Measurements from ENCODE around the gene CXCR5.

CXCR5 gene

GRCh38 chr11:118899706-118900360, 16.1 kb downstream of the CXCR5 start:
- no peak for DNase-seq

DNA sequence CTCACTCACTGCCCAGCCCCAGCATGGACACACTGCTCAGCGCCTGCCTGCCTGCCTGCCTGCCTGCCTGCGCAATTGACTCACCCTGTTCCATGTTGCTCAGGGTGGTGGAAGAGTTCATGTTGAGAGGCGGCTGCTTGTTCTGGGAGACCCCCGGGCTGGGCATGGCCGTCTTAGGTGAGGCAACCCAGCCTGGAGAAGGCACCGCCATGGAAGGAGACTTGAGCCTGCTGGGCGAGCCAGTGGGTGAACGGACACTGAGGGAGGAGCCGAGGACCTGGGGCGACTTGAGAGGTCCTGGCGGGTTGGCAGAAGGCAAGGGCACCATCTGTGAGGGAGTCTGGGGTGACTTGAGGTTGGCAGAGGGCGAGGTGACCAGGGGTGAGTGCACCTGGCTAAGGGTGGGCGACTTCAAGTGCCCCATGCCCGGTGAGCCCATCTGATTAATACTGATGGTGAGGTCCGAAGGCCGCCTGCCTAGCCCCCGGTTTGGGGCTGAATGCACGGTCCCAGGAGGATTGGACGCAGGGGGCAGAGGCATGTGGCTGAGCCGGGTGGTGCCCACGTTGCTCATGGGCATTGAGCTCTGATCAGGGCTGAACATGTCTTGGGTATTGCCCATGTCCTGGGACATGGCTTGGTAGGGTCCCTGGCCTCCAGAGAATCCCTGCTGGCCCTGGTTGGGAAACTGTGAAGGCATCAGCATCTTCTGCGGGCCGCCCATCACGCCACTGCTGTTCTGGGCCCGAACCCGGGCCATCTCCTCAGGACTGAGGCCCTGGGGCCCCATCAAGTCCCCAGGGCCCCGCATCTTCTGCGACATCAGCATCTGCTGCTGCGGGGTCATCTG, 17.1 kb downstream of the CXCR5 start:
- DNase-seq = no peak

DNA sequence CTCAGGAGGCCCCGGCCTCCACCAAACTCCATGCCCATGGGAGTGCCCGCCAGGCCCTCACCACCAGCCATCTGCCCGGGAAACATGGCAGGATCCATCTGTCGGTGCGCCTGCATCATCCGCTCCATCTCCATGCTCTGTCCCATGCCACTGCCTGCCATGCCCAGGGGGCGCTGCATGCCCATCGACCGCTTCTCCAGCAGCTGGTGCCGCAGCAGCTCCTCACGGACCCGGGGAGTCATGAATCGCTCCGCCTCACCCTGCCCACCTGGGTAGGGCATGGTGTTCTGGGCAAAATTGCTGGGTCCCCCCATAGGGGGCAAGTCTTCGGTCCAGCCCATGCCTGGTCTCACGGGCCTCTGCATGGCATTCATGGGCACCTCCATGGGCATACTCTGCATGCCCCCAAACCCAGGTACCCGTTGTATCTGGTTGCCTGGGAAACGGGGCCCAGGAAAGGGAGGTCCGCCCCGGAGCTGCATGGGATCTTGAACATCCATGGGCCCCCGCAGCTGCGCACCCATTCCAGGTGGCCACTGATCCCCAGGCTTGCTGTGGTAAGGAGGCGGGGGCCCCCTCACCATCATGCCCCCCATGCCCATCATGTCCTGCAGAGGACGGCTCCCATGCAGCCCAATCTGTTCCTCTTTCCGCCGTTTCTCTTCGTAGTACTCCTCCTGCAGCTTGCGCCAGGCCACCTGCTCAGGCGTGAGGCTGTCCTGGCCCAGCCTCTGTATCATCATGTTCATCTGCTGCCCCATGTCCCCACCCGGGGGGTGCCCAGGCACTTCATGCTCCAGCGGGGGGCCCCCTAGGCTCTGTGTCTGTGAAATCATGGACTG, 18.0 kb downstream of the CXCR5 start:
- DNase-seq = no peak

GRCh38 chr11:118902336-118903203, 18.9 kb downstream of the CXCR5 start:
- no peak for DNase-seq

GRCh38 chr11:118903204-118904015, 19.7 kb downstream of the CXCR5 start:
- no peak for DNase-seq

DNA sequence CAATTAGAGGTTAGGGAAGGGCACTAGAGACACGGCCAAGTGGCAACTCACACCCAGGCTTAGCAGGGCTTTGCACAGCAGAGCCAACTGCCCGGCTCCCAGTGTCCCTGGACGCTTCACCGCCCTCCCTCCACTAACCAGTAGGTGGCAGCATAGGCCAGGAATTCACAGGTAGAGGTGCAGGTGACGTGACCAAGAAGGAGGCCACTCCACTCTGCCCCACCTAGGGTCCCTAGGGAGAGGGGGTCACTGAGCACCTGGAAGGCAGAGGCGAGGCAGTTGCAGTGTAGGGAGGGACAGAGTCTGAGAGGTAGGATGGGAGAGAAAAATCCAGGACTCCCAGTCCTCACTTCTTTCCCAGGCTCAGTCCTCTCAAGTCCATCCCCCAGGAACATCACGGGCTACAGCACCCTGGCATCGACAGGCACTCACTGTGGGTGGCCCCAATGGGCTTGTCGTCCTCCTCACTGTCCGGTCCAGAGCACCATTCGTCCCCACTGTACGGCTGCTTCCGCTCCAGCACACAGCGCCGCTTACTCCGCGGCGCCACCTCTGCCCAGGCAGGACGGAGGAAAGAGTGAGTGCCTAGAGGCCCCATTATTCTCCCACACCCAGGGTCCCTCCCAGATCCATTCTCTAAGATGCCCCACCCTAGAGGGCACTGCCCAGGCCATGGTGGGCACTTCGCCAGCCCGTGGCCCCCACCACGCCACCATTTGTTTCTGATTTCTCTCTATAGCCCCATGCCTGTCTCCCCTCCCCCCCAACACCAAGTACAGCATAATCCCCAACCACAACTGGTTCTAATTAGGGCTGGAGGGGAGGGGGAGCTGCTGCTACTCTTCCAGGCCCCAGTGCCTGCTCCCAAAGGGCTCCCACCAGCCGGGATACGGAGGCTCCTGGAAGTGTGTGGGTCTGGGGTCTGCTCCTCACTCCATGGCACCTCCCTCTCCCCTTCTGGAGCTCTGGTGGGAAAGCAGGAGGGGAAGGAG, 23.7 kb downstream of the CXCR5 start:
- peak; percentile 74 for DNase-seq

GRCh38 chr11:118908264-118908663, 24.6 kb downstream of the CXCR5 start:
- DNase-seq = no peak

DNA sequence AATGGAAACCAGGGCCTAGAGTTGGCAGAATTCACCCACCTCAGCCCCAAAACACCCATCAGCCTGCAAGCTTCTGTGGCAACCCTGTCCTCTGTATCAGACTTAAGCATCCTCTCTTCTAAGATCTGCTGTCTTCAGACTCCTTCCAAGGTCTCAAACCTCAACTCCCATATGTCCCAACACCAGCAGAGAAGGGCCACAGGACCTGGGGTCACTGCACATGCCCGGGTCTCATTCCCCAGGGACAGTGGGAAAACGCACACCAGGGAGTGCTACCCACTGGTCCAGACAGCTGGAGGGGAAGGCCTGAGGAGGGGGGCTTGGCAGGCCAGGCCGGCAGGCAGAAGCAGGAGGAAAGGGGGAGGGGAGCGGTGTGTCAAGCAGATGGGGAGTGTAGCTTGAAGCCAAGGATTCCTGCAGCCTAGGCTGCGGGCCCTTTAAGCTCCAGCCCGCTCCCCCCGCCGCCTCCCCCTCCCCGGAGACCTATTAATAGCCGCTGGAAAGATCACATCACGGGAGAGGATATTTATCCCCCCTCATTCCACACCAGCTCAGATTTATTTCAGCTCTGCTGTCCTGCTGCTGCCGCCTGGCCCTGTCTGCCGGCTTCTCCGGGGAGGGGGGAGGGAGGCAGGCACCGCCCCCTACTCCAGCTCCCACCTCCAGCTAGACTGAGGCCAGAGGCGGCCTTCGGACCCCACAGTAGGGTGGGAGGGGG, 25.4 kb downstream of the CXCR5 start:
- DNase-seq = peak; percentile 85

DNA sequence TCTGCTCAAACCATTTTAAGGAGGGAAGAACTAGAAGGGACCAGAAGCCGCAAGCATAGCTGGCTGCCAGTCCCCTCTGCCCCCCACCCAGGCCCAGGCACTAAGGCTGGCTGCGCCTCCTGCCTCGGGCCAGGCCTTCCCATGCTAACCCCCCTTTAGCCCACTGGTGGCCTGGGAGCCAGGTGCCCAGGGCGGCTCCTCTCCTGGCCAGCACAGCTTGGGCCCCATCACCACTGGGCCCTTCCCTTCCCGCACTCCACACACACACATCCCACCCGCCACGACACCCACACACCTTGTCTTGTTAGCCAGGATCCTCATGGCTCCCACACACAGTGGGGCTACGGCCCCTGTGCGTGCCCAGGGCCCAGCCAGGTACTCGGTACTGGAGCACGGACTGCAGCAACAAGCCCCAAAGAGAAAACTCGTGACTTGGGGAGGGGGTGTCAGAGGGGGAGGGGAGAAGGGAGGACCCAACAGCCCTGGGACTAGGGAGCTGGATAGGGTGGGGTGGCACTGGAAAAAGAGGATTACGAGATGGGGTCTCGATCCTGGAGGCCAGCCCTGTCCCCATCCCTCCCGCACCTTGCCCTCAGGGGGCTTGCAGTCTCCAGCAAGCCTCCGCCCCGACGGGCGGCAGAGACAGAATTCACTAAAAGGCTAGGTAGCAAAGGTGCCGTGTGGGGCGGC, 26.1 kb downstream of the CXCR5 start:
- DNase-seq = no peak

- peak; percentile 92 for DNase-seq
These were observed 26.8 kb downstream of the CXCR5 start for GRCh38 chr11:118910309-118911112.

- DNase-seq = peak; percentile 77
These were observed 27.6 kb downstream of the CXCR5 start for GRCh38 chr11:118911113-118911879.

DNA sequence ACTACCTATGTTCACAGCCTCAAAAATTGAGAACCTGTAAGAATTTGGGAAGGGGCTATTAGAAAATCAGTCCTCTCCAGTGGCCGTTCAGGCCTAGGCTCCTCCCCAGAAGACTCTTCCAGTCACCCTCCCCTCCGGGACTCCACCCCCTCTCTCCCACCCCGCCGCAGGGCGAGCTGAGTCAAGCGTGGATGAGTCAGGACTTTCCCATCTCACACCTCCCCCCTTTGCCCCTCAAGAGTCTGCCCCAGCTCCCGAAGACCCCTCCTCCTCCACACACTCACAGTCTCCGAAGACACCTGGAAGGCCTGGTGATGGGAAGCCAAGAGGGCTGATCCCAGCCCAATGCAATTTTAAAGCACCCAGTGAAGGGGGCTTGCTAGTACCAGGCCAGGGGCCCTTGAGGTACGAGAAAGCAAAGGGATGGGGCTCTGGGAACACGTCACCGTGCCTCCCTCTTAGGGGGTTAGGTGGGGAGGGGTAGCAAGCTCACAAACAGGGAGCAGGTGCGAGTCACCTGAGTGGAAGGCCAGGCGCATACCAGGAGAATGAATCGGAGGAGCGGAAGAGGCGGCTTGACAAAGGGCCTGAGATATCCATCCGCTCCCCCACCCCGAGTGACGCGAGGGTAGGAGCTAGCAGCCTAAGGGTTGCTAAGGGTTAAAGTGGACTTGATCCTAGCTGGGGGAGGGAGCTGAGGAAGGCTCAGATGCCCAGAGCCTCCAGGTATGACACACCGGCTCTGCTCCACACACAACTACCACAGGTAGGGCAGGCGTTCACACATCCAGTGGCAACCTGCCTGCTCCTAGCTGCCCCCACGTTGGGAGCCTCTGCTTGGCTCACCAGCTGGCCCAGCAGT, 28.4 kb downstream of the CXCR5 start:
- peak; percentile 94 for DNase-seq

DNA sequence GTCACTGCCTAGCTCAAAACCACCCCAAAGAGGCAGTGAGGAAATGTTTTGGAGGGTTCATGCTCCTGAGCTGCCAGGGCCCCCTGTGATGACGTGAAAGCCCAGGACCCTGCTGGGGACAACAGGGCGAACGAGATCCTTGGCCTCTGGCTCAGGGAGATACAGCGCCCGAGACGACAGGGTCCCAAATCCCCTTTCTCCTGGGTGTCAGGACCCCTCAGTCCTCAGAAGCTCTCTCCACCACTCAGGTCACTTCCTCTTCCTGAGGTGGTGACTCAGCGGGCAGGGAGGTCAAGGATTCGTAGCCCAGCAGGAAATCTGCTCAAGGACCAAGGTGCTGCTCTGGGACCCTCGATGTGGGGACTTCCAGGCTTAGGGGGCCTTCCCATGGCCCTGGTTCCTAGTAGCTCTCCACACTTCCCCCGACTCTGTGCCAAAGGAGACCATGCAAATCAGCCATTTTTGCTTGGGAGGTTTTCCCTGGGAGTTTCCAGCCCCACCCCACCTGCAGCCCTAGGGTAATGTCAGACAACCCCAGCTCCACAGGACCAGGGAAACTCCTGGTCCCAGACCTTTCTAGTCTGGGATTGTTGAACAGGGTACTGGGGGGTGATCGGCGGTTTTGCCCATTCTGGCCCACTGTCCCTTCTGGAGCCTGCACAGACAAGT, 29.2 kb downstream of the CXCR5 start:
- peak; percentile 58 for DNase-seq

DNA sequence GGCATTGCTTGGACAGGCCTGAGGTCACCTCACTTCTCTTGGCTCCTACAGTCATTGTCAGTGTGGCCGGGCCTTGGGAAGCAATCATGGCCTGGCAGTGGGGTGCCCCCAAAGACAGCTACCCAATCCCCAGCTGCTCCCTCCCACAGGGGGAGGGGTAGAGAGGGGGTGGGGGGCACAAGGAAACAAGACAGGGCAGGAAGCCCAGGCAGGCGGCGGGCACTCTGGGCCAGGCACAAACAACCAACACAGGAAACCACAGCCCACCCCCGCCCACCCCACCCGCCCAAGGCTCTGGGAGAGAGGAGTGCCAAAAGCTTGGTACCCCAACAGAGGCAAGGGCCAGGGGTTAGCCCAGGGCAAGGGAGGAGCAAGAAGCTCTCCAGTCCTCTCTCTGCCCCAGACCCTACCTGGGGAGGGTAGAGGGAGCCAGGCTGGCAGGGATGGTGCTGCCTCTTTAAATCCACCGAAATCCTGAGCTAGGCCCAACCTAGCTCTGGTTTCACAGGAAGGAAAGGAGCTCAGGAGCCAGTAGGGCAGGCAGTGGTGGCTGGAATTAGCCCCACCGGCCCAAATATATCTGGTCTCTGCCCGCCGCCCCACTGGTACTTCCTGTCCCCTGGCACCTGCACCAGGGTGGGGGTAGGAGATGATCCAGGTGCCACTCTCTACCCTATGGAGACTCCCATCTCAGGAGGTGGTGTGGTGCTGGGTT, 29.9 kb downstream of the CXCR5 start:
- DNase-seq = no peak

All from EL (cell line).